SK-N-SH (cell line): Measurements from ENCODE around the gene TRIM60. TPM values are rescaled to one million over a fixed set of nuclear protein-coding genes. Genes with fewer than 3 reads are reported as not detected.
A peak's percentile ranks its signal among the peaks of the same experiment; 100 is the strongest.
"Not testable (repeated sequence)": the region's sequence is repeated elsewhere in the genome, so short reads cannot be mapped to it uniquely, and the experiment has no call there.

Experiments used
- CTCF ChIA-PET: fragments of 300-600, 350-600 bp; formaldehyde crosslinking; extraction: SDS; loops from one replicate; lab custom pipeline; 2021; lab: Yijun Ruan, JAX
- POLR2A ChIA-PET: fragments of 350-600 bp; sonication (Branson Sonifier 250); formaldehyde crosslinking; extraction: SDS; loops from one replicate; lab custom pipeline; 2020; ENCODE audit warnings: antibody characterized with exemption, inconsistent platforms; lab: Yijun Ruan, JAX
- DNase-seq: peaks from one replicate; pipeline ENCODE4 v3.0.0; 2012
- H2AFZ ChIP-seq: fragments of 200-600 bp; sonication (generic); 2 replicates; pipeline ENCODE4 v1.8.1; 2016; ENCODE audit warnings: antibody characterized with exemption, mild to moderate bottlenecking, low read depth
- H3F3A ChIP-seq: fragments of 200-600 bp; sonication (generic); replicated peaks from 2 replicates; pipeline ENCODE3; 2016; ENCODE audit warnings: antibody characterized with exemption, mild to moderate bottlenecking; ENCODE audit not compliant: insufficient read depth
- H3K27ac ChIP-seq, 2 experiments: fragments of 200-500 bp in 1 of 2; fragments of 200-600 bp in 1 of 2; sonication (Bioruptor generic) in 1 of 2; sonication (generic), shearing (Covaris generic) in 1 of 2; 2 replicates each; pipeline versions ENCODE4 v1.5.1 to v1.6.1; 2014 to 2016; ENCODE audit warnings: low read depth in 2 of 2, inconsistent platforms in 1 of 2, low read length in 1 of 2, mild to moderate bottlenecking in 1 of 2, mixed read lengths in 1 of 2
- H3K27me3 ChIP-seq: fragments of 200-600 bp; sonication (generic), shearing (Covaris generic); 2 replicates; pipeline ENCODE4 v1.6.1; 2016; ENCODE audit warnings: mixed run types; ENCODE audit not compliant: insufficient read depth
- H3K36me3 ChIP-seq, 2 experiments: fragments of 200-500 bp in 1 of 2; fragments of 200-600 bp in 1 of 2; sonication (Bioruptor generic) in 1 of 2; sonication (generic) in 1 of 2; replicated peaks in 1 of 2; 2 replicates each; pipeline versions ENCODE3 to v1.5.1; 2014 to 2016; ENCODE audit warnings: low read length in 1 of 2, mild to moderate bottlenecking in 1 of 2; ENCODE audit not compliant: insufficient read depth in 2 of 2, control insufficient read depth in 1 of 2
- H3K4me1 ChIP-seq, 2 experiments: fragments of 200-500 bp in 1 of 2; fragments of 200-600 bp in 1 of 2; sonication (Bioruptor generic) in 1 of 2; sonication (generic), shearing (Covaris generic) in 1 of 2; 2 replicates each; pipeline versions ENCODE4 v1.5.1 to v1.6.1; 2014 to 2016; ENCODE audit warnings: low read depth in 1 of 2, low read length in 1 of 2, mixed run types in 1 of 2; ENCODE audit not compliant: insufficient read depth in 2 of 2, control insufficient read depth in 1 of 2
- H3K4me2 ChIP-seq: fragments of 200-600 bp; sonication (generic), shearing (Covaris generic); 2 replicates; pipeline ENCODE4 v1.6.1; 2017; ENCODE audit warnings: mixed run types
- H3K4me3 ChIP-seq, 2 experiments: fragments of 200-500 bp in 1 of 2; fragments of 200-600 bp in 1 of 2; sonication (Bioruptor generic) in 1 of 2; sonication (generic), shearing (Covaris generic) in 1 of 2; 2 replicates each; pipeline versions ENCODE4 v1.5.1 to v1.8.1; 2014 to 2016; ENCODE audit warnings: low read depth in 2 of 2, inconsistent platforms in 1 of 2, low read length in 1 of 2, mild to moderate bottlenecking in 1 of 2, mixed read lengths in 1 of 2, moderate library complexity in 1 of 2
- H3K79me2 ChIP-seq: fragments of 200-600 bp; sonication (generic); 2 replicates; pipeline ENCODE4 v1.8.1; 2017; ENCODE audit warnings: mild to moderate bottlenecking; ENCODE audit not compliant: insufficient read depth
- H3K9ac ChIP-seq: fragments of 200-600 bp; sonication (generic); 2 replicates; pipeline ENCODE4 v1.6.1; 2017; ENCODE audit warnings: mixed run types
- H3K9me2 ChIP-seq: fragments of 200-600 bp; sonication (generic); 2 replicates; pipeline ENCODE4 v1.6.1; 2017; ENCODE audit warnings: mixed run types
- H3K9me3 ChIP-seq: fragments of 200-600 bp; sonication (generic); 2 replicates; pipeline ENCODE4 v1.6.1; 2017; ENCODE audit warnings: mixed run types, mild to moderate bottlenecking, moderate library complexity
- H4K20me1 ChIP-seq: fragments of 200-600 bp; sonication (generic); 2 replicates; pipeline ENCODE4 v1.6.1; 2017; ENCODE audit warnings: mild to moderate bottlenecking, mixed run types; ENCODE audit not compliant: insufficient read depth
- CHD2 ChIP-seq: fragments of 150-350 bp; IDR thresholded peaks from 2 replicates; pipeline ENCODE4 v1.6.1; 2018; ENCODE audit warnings: low read length; ENCODE audit not compliant: partially characterized antibody
- EP300 ChIP-seq, 2 experiments: IDR thresholded peaks; 2 replicates each; pipeline versions ENCODE4 v1.4.0 to v1.6.1; 2012; ENCODE audit warnings: borderline replicate concordance in 1 of 2, low read depth in 1 of 2, low read length in 1 of 2
- EZH2phosphoT487 ChIP-seq: fragments of 200-600 bp; sonication (generic); IDR thresholded peaks from 2 replicates; pipeline ENCODE4 v1.6.1; 2017; ENCODE audit warnings: low read depth, mixed run types, mild to moderate bottlenecking, antibody characterized with exemption, moderate library complexity, borderline replicate concordance
- FOXM1 ChIP-seq: IDR thresholded peaks from 2 replicates; pipeline ENCODE4 v1.4.0; 2012; ENCODE audit warnings: low read depth, mild to moderate bottlenecking
- GATA2 ChIP-seq: sonication (generic); formaldehyde crosslinking; IDR thresholded peaks from 2 replicates; pipeline ENCODE4 v1.5.0; 2020; ENCODE audit warnings: mild to moderate bottlenecking, missing genetic modification reagents
- MEF2A ChIP-seq: IDR thresholded peaks from 2 replicates; pipeline ENCODE4 v1.4.0; 2012; ENCODE audit warnings: low read depth, borderline replicate concordance
- RXRA ChIP-seq: IDR thresholded peaks from 2 replicates; pipeline ENCODE4 v1.4.0; 2012; ENCODE audit warnings: low read depth, mild to moderate bottlenecking, borderline replicate concordance
- SMC3 ChIP-seq: IDR thresholded peaks from 2 replicates; pipeline ENCODE4 v1.6.1; 2012; ENCODE audit warnings: low read depth, low read length, improper control_type of control experiment
- WGBS: methylation state at CpG from one replicate; pipeline ENCODE4 v1.1.6; 2017; ENCODE audit warnings: low lambda C conversion rate; 5-methylcytosine and 5-hydroxymethylcytosine counted together
- polyA plus RNA-seq, 3 experiments: library from polyadenylated mRNA; depleted of rRNA; stranded (reverse); fragments of >200 nt; gene quantifications; 2 replicates each; pipeline ENCODE4 v1.2.3, GENCODE V29; 2012
- TF ChIP-seq, protein P1 (sequence below): fragments of 150-350 bp; IDR thresholded peaks from 2 replicates; pipeline ENCODE4 v1.6.1; 2016; ENCODE audit warnings: mild to moderate bottlenecking, low read depth, low read length
- TF ChIP-seq, protein P2 (sequence below): fragments of 200-600 bp; sonication (generic); IDR thresholded peaks from 2 replicates; pipeline ENCODE4 v1.6.1; 2017; ENCODE audit warnings: antibody characterized with exemption, mild to moderate bottlenecking, moderate library complexity

The TRIM60 gene
- polyA plus RNA-seq, 1 of the 3 experiments (the other 2 are of a cell fraction), result not detected

DNA sequence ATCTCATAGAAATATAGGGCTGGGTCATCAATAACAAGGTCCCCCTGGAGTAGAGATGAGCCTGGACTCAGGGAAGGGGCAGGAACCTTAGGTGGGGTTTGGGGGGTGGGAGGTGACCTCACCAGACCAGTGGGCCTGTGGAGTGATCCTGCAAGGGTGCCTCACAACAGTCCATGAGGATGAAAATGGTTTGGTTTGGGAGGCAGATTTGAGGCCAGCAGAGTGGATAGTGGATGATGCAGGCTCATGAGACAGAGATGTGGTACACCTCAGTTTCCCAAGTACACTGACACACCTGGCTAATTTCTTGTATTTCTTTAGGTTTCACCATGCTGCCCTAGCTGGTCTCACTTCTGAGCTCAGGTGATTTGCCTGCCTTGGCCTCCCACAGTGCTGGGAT, 18.1 kb upstream of the TRIM60 start:
- CTCF ChIA-PET, result no interaction called here
- POLR2A ChIA-PET, result no interaction called here
- Histone ChIP-seq H3K27ac (no peak overlapping the region), H3K9me2 (no peaks in the 10 kb centered on the region), H3K36me3 (no peaks in the 10 kb centered on the region), H4K20me1 (no peaks in the 10 kb centered on the region), H3K4me2 (no peak overlapping the region), H3F3A (no peaks in the 10 kb centered on the region), H3K9ac (no peak overlapping the region), H2AFZ (no peak overlapping the region), H3K4me3 (no peak overlapping the region), H3K27me3 (peaks cover 10% of the 10 kb centered on the region; the same call in 1 of the 2 replicates), H3K4me1 (no peaks in the 10 kb centered on the region), H3K9me3 (no peaks in the 10 kb centered on the region), H3K79me2 (no peaks in the 10 kb centered on the region)
- no peak for DNase-seq
- TF ChIP-seq FOXM1 (no peak), EZH2phosphoT487 (no peak), SMC3 (no peak), CHD2 (no peak), EP300 (IDR thresholded peaks at IDR 0.05; ENCODE audit: borderline replicate concordance in 1 of 2, low read depth in 1 of 2, low read length in 1 of 2) (no peak)
- TF ChIP-seq, protein P1, sequence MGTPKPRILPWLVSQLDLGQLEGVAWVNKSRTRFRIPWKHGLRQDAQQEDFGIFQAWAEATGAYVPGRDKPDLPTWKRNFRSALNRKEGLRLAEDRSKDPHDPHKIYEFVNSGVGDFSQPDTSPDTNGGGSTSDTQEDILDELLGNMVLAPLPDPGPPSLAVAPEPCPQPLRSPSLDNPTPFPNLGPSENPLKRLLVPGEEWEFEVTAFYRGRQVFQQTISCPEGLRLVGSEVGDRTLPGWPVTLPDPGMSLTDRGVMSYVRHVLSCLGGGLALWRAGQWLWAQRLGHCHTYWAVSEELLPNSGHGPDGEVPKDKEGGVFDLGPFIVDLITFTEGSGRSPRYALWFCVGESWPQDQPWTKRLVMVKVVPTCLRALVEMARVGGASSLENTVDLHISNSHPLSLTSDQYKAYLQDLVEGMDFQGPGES, result no peak

GRCh38 chr4:165016971-165017370, 14.8 kb upstream of the TRIM60 start:
- Histone ChIP-seq H3K4me3 (no peak overlapping the region), H2AFZ (no peak overlapping the region), H3K4me2 (no peak overlapping the region), H3K36me3 (no peaks in the 10 kb centered on the region), H4K20me1 (no peaks in the 10 kb centered on the region), H3K27ac (no peak overlapping the region), H3K27me3 (no peaks in the 10 kb centered on the region; the same call in 1 of the 2 replicates), H3K9me3 (no peaks in the 10 kb centered on the region), H3K9me2 (no peaks in the 10 kb centered on the region), H3K79me2 (no peaks in the 10 kb centered on the region), H3F3A (no peaks in the 10 kb centered on the region), H3K4me1 (no peaks in the 10 kb centered on the region), H3K9ac (no peak overlapping the region)
- ChIA-PET CTCF (interaction anchor here (0.6 kb wide), 1 partner anchor 75 kb away, joined by 3 read pairs; no protein-coding TSS in a partner anchor), POLR2A (no interaction called here)
- 3% methylated on average over 5 of the region's 5 CpGs for WGBS
- TF ChIP-seq, protein P2, sequence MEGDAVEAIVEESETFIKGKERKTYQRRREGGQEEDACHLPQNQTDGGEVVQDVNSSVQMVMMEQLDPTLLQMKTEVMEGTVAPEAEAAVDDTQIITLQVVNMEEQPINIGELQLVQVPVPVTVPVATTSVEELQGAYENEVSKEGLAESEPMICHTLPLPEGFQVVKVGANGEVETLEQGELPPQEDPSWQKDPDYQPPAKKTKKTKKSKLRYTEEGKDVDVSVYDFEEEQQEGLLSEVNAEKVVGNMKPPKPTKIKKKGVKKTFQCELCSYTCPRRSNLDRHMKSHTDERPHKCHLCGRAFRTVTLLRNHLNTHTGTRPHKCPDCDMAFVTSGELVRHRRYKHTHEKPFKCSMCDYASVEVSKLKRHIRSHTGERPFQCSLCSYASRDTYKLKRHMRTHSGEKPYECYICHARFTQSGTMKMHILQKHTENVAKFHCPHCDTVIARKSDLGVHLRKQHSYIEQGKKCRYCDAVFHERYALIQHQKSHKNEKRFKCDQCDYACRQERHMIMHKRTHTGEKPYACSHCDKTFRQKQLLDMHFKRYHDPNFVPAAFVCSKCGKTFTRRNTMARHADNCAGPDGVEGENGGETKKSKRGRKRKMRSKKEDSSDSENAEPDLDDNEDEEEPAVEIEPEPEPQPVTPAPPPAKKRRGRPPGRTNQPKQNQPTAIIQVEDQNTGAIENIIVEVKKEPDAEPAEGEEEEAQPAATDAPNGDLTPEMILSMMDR, result peak; percentile 36; the same call in 1 of the 2 replicates
- TF ChIP-seq GATA2 (CRISPR knock-in tag), result no peak
- no peak for TF ChIP-seq EZH2phosphoT487
- no peak for TF ChIP-seq CHD2
- no peak for TF ChIP-seq MEF2A
- no peak for TF ChIP-seq RXRA
- peak; percentile 38 for DNase-seq

- H3K27ac ChIP-seq, H3K4me1 ChIP-seq, H3K27me3 ChIP-seq, H3K4me2 ChIP-seq, H3K36me3 ChIP-seq, H3F3A ChIP-seq, H3K79me2 ChIP-seq, POLR2A ChIA-PET, H3K9me3 ChIP-seq, CTCF ChIA-PET, DNase-seq, H3K4me3 ChIP-seq, H2AFZ ChIP-seq, H3K9ac ChIP-seq, H4K20me1 ChIP-seq, H3K9me2 ChIP-seq: not testable (repeated sequence)
- WGBS, result 83% methylated on average over 9 of the region's 30 CpGs
These were observed 11.8 kb upstream of the TRIM60 start for GRCh38 chr4:165019995-165020394.

DNA sequence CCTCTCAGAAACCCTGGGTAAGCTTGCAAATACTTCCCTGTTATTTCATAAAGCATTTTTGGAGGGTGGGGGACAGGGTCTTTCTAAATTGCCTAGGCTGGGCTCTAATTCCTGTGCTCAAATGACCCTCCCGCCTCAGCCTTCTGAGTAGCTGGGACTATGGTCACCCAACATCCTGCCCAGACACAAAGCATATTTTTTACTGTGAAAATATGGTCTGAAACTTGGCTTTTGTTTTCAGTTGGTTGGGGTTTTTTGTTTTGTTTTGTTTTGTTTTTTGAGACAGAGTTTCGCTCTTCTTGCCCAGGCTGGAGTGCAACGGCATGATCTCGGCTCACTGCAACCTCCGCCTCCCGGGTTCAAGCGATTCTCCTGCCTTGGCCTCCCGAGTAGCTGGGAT, 6.0 kb upstream of the TRIM60 start:
- DNase-seq, H4K20me1 ChIP-seq, H3K9me3 ChIP-seq, H3K9ac ChIP-seq, POLR2A ChIA-PET, H3K4me1 ChIP-seq, H3K9me2 ChIP-seq, H3K27me3 ChIP-seq, H3K4me2 ChIP-seq, H3K27ac ChIP-seq, H3K4me3 ChIP-seq, H2AFZ ChIP-seq, H3F3A ChIP-seq, H3K79me2 ChIP-seq, CTCF ChIA-PET, H3K36me3 ChIP-seq: not testable (repeated sequence)
- WGBS, result 40% methylated on average over 8 of the region's 8 CpGs
